NCI-H1930 (cell line): ENCODE measurements around the gene MYO15B.
A peak's percentile ranks its signal among the peaks of the same experiment; 100 is the strongest.
"Not testable (repeated sequence)": the region's sequence is repeated elsewhere in the genome, so short reads cannot be mapped to it uniquely, and the experiment has no call there.

Experiments used
- DNase-seq, 2 experiments: peaks; one replicate each; lab custom pipeline; 2025; lab: John Stamatoyannopoulos, UW

The MYO15B gene

DNA sequence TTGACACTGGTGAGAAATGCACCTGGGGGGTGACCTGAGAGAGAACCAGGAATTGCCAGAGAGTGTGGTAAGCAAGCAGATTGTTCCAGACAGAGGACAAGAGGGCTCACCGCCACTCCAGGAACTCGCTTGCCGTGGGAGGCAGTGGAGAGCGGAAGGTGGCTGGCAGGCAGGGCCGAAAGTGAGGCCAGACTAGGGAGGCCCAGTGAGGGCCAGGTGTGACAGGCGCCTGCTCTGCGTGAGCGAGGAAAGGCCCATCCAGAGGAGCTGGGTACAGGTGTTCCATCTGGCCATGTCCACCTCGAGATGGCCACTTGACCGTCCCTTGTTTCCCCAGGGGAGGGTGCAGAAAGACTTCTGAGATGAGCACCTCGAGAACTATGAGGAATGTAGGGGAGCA lies 11.9 kb upstream of the MYO15B start:
- DNase-seq, result no peak

GRCh38 chr17:75576661-75577060 lies 10.9 kb upstream of the MYO15B start:
- no peak for DNase-seq

GRCh38 chr17:75581121-75581725 lies 6.4 kb upstream of the MYO15B start:
- not testable (repeated sequence) for DNase-seq

DNA sequence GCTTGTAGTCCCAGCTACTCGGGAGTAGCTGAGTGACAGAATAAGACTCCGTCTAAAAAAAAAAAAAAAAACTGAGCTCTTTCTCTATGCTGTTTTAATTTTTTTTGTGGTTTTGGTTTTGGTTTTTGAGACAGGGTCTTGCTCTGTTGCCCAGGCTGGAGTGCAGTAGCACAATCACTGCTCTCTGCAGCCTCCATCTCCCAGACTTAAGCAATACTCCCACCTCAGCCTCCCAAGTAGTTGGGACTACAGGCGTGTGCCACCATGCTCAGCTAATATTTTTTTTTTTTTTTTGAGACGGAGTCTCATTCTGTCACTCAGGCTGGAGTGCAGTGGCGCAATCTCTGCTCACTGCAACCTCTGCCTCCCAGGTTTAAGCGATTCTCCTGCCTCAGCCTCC lies 4.4 kb upstream of the MYO15B start:
- not testable (repeated sequence) for DNase-seq

- DNase-seq, result no peak
These were observed 2.8 kb upstream of the MYO15B start for GRCh38 chr17:75584849-75585175.

- DNase-seq, result no peak
These were observed 1.0 kb downstream of the MYO15B start for GRCh38 chr17:75588596-75589011.

DNA sequence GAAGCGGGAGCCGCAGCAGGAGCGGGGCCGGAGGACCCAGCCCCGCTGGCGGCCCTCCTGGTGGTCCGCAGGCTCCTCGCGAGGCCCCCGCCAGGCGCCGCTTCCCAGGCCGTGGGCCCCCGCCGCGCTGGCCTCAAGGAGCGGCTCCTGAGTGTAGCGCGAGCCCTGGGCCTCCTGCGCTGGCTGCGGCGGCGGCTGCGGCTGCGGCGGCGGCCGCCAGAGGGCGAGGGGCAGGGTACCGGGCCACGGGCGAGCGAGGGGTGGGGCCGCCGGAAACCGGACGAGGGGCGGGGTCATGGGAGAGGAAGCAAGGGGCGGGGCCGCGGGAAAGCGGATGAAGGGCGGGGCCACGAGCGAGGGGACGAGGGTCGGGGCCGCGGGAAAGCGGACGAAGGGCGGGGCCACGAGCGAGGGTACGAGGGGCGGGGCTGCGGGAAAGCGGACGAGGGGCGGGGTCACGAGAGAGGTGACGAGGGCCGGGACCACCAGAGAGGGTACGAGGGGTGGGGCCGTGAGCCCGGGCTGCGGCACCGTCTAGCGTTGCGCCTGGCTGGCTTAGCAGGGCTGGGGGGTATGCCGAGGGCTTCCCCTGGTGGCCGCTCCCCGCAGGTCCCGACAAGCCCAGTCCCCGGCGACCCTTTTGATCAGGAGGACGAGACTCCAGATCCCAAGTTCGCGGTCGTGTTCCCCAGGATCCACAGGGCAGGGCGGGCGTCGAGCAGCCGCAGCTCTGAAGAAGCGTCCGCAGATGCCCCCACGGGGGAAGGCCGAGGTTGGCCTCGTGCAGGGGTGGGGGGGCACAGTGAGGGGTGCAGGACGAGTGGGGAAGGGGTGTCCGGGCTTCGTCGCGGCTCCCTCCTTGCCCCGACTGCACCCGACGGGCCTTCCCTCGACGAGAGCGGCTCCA lies 1.7 kb downstream of the MYO15B start:
- peak; percentile 91 to 94 for DNase-seq

DNA sequence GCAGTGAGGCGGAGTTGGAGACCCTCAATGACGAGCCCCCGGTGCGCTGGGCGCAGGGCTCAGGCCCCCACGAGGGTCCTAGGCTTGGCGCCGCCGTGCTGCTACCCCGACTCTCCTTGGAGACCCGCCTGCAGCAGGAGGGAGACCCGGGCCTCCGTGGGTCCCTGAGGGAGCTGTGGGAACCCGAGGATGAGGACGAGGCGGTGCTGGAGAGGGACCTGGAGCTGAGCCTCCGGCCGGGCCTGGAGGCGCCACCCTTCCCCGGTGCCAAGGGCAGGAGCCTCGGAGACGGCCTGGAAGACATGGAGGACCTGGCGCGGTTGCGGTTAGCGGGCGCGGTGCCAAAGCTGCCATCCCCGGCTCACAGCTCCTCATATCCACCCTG lies 2.3 kb downstream of the MYO15B start:
- DNase-seq, result no peak

DNA sequence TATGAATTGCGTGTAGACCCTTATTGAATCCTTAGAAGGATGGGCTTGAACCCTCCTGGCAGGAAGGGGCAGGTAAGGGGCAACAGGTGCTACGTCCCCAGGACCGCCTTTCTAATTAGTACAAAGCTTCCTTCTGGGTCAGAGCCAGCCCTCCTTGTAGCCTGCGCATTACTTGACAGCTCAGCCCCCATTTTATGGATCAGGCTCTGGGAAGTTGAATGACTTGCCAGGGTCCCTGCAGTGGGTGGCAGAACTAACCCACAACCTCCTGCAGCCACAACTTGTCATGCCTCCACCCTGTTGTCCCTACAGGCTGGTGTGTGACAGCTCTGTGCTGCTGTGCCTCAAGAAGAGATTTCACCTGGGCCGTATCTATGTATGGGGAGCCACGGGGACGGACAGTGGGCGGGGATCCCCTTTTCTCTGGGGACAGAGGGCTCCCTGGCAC lies 2.7 kb downstream of the MYO15B start:
- DNase-seq, result no peak

DNA sequence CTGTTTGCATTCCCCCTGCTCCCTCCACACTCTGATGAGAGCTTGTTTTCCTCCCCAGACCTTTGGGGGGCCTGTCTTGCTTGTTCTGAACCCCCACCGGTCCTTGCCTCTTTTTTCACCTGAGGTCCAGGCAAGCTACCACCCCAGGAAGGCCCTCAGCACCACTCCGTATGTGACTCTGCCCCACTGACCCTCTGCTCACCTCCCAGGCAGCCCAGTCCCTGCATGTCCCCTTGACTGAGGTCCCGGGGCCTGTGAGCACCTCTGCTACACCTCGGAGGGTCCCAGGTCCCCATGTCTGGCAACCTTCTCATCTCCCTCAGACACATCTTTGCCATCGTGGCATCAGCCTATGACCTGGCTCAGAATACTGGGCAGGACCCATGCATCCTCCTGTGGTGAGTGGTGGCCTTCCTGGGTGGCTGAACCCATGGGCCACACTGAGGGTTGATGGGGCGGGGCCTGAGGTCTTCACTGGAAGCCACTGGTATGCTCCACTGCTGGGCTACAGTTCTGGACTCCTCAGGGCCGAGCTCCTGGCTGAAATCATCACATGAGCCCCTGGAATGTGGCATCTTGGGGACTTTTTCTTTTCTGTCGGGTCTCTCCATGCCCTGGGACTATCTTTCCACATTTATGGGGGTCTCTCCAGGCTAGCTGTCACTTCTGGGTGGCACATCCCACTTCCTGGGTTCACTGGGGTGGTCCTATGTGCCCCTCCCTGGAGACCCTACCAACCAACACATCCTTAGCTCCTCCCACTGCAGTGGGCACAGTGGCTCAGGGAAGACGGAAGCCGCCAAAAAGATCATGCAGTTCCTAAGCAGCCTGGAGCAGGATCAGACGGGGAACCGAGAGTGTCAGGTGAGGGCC lies 3.5 kb downstream of the MYO15B start:
- no peak for DNase-seq

GRCh38 chr17:75591722-75592302 lies 4.2 kb downstream of the MYO15B start:
- DNase-seq, result no peak

- no peak for DNase-seq
These were observed 4.9 kb downstream of the MYO15B start for GRCh38 chr17:75592348-75593020.

DNA sequence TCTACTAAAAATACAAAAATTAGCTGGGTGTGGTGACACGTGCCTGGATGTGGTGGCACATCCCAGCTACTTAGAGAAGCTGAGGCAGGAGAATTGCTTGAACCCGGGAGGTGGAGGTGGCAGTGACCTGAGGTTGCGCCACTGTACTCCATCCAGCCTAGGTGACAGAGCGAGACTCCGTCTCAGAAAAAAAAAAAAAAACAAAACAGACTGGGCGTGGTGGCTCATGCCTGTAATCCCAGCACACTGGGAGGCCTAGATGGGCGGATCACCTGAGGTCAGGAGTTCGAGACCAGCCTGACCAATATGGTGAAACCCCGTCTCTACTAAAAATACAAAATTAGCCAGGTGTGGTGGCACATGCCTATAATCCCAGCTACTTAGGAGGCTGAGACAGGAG lies 5.8 kb downstream of the MYO15B start:
- DNase-seq, result not testable (repeated sequence)

DNA sequence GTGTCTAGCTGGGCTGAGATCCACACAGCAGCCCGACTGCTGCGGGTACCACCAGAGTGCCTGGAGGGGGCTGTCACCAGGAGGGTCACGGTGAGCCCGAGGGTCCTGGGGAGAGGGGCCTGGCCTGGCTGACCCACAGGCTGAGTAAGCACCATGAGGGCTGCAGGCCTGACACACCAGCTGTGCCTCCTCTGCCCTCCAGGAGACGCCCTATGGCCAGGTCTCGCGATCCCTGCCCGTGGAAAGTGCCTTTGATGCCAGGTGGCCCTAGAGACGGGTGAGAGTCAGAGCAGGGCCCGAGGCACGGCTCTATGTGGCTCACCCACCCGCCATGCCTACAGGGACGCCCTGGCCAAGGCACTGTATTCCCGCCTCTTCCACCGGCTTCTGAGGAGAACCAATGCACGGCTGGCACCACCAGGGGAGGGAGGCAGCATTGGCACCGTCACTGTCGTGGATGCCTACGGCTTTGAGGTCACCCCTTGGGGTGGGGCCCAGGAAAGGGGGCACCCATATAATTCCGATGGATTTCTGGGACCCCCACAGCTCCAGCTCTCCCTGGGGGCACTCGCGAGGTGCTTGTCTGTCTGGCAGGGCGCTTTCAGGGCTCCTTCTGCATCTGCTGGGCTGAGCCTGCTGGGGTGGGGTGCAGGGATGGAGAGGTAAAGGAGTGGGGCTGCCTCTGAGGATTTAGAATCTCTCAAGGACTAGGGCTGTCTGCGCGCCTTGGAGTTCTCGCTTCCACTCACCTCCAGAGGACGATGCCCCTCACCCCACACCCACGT lies 7.1 kb downstream of the MYO15B start:
- peak; percentile 50 to 58 for DNase-seq

GRCh38 chr17:75595284-75595919 lies 7.8 kb downstream of the MYO15B start:
- DNase-seq, result no peak

DNA sequence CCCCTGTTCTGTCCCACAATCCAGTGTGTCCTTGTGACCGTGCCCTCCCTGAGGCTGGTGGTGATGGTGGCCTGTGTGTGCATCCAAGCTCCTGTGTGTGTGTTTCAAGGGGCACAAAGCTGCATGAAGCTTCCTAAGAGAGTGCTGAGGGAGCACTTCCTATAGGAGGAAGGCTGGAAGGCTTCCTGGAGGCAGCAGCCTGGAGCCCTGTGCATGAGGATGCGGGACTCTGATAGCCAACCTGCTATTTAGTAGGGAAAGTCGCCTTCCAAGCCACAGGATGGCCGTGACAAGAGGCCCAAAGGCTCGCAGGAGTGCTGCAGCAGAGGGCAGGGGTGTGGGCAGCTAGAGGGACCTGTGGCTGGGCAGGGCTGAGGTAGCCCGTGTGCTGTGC lies 8.3 kb downstream of the MYO15B start:
- no peak for DNase-seq

DNA sequence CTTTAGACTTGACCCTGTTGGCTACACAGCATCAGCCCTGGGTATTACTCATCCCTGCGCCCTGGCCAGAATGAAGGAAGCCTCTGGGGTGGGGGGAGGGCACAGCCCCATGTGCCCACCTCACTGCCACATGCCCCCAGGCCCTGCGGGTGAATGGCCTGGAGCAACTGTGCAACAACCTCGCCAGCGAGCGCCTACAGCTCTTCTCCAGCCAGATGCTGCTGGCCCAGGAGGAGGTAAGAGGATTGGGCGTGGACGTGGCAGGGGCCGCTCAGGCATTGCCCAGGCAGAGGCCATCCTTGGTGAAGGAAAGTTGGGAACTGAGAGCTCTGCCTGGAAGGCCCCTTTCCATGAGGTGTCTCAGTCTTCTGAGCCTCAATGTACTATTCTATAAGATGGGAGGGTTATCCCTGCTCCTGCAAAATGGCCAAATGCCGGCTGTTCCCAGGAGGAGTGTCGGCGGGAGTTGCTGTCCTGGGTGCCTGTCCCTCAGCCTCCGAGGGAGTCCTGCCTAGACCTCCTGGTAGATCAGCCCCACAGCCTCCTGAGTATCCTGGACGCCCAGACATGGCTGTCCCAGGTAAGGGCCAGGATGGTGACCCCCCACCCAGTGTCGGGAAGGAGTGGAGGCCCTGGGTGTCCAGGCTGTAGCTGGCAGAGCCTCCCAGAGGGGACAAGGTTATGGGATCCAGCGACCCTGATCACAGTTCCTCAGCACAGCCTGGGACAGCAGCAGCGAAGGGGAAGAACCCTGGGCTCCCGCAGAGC lies 8.9 kb downstream of the MYO15B start:
- DNase-seq, result no peak

GRCh38 chr17:75601057-75601987 lies 13.7 kb downstream of the MYO15B start:
- peak; percentile 61 for DNase-seq
